ENCODE results near the gene MED12L.
A peak's percentile ranks its signal among the peaks of the same experiment; 100 is the strongest.

DNA sequence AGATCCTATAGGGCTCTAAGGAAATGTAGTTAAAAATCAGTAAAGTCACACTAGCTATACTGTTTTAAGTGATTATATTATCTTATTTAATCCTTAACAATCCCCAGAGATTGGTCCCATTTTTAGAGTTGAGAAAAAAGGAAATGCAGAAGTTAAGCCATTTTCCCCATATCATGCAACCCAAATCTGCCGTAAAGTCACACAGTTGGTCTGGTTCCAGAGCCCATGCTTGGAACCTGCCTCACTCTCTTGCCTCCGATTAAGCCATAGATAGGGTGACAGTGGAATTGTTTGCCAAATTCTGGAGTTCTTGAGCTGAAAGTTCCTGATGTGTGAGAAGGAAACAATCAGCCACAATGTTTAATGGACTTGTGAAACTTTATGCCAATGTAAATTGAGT, 246.2 kb downstream of the MED12L start:
- TF ChIP-seq, protein P1, sequence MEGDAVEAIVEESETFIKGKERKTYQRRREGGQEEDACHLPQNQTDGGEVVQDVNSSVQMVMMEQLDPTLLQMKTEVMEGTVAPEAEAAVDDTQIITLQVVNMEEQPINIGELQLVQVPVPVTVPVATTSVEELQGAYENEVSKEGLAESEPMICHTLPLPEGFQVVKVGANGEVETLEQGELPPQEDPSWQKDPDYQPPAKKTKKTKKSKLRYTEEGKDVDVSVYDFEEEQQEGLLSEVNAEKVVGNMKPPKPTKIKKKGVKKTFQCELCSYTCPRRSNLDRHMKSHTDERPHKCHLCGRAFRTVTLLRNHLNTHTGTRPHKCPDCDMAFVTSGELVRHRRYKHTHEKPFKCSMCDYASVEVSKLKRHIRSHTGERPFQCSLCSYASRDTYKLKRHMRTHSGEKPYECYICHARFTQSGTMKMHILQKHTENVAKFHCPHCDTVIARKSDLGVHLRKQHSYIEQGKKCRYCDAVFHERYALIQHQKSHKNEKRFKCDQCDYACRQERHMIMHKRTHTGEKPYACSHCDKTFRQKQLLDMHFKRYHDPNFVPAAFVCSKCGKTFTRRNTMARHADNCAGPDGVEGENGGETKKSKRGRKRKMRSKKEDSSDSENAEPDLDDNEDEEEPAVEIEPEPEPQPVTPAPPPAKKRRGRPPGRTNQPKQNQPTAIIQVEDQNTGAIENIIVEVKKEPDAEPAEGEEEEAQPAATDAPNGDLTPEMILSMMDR (IDR thresholded peaks at IDR 0.05; ENCODE audit: insufficient read depth, low read length): no peak
- TF ChIP-seq POLR2AphosphoS5 (IDR thresholded peaks at IDR 0.05; ENCODE audit: low read depth): no peak
- TF ChIP-seq, protein P2, sequence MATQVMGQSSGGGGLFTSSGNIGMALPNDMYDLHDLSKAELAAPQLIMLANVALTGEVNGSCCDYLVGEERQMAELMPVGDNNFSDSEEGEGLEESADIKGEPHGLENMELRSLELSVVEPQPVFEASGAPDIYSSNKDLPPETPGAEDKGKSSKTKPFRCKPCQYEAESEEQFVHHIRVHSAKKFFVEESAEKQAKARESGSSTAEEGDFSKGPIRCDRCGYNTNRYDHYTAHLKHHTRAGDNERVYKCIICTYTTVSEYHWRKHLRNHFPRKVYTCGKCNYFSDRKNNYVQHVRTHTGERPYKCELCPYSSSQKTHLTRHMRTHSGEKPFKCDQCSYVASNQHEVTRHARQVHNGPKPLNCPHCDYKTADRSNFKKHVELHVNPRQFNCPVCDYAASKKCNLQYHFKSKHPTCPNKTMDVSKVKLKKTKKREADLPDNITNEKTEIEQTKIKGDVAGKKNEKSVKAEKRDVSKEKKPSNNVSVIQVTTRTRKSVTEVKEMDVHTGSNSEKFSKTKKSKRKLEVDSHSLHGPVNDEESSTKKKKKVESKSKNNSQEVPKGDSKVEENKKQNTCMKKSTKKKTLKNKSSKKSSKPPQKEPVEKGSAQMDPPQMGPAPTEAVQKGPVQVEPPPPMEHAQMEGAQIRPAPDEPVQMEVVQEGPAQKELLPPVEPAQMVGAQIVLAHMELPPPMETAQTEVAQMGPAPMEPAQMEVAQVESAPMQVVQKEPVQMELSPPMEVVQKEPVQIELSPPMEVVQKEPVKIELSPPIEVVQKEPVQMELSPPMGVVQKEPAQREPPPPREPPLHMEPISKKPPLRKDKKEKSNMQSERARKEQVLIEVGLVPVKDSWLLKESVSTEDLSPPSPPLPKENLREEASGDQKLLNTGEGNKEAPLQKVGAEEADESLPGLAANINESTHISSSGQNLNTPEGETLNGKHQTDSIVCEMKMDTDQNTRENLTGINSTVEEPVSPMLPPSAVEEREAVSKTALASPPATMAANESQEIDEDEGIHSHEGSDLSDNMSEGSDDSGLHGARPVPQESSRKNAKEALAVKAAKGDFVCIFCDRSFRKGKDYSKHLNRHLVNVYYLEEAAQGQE (IDR thresholded peaks at IDR 0.05; ENCODE audit: insufficient replicate concordance, low read depth): no peak
- no peak for TF ChIP-seq GABPA (IDR thresholded peaks at IDR 0.05; ENCODE audit: low read depth)
- peak; percentile 61; the same call in 1 of the 2 replicates for TF ChIP-seq SPI1 (IDR thresholded peaks at IDR 0.05; ENCODE audit: borderline replicate concordance, low read depth)
